H1 (cell line): ENCODE results near the gene GNB1L. TPM values are rescaled to one million over a fixed set of nuclear protein-coding genes. Genes with fewer than 3 reads are reported as not detected.

ENCODE experiments used
- CTCF ChIA-PET: fragments of 300-600 bp; sonication (Branson Sonifier 250); formaldehyde crosslinking; loops from one replicate; lab custom pipeline; 2021; ENCODE audit not compliant: partially characterized antibody; lab: Charles Lee
- POLR2A ChIA-PET: fragments of 300-600 bp; sonication (Branson Sonifier 250); formaldehyde crosslinking; loops from one replicate; lab custom pipeline; 2021; ENCODE audit warnings: inconsistent platforms; ENCODE audit not compliant: partially characterized antibody; lab: Charles Lee
- DNase-seq, 2 experiments: peaks; one replicate each; pipeline versions ENCODE4 v3.0.0 to v3.0.0-alpha.2; 2010 to 2022; ENCODE audit warnings: low spot score in 2 of 2, low read depth in 1 of 2, mixed read lengths in 1 of 2
- FAIRE-seq: peaks from 2 replicates; lab custom pipeline; 2011; peaks lifted over from hg19 to GRCh38; lab: Jason Lieb, UNC
- H2AFZ ChIP-seq: 2 replicates; pipeline ENCODE4 v1.8.1; 2012; ENCODE audit warnings: low read length, inconsistent platforms
- H2AK5ac ChIP-seq: 2 replicates; pipeline ENCODE4 v1.6.1; 2013; ENCODE audit warnings: low read depth, low read length
- H2BK120ac ChIP-seq: replicated peaks from 2 replicates; pipeline ENCODE3; 2013; ENCODE audit warnings: low read depth, low read length, inconsistent platforms
- H2BK12ac ChIP-seq: 2 replicates; pipeline ENCODE4 v1.6.1; 2013; ENCODE audit warnings: low read depth, low read length
- H2BK15ac ChIP-seq: 2 replicates; pipeline ENCODE4 v1.6.1; 2013; ENCODE audit warnings: low read length
- H2BK20ac ChIP-seq: 2 replicates; pipeline ENCODE4 v1.6.1; 2013; ENCODE audit warnings: low read length
- H2BK5ac ChIP-seq: 2 replicates; pipeline ENCODE4 v1.6.1; 2013; ENCODE audit warnings: low read depth, low read length
- H3K14ac ChIP-seq: 2 replicates; pipeline ENCODE4 v1.6.1; 2013; ENCODE audit warnings: inconsistent platforms; ENCODE audit not compliant: insufficient read length
- H3K18ac ChIP-seq: 2 replicates; pipeline ENCODE4 v1.6.1; 2013; ENCODE audit warnings: low read length; ENCODE audit errors: extremely low read depth
- H3K23ac ChIP-seq: 2 replicates; pipeline ENCODE4 v1.6.1; 2013; ENCODE audit warnings: inconsistent platforms; ENCODE audit not compliant: insufficient read length
- H3K23me2 ChIP-seq: 2 replicates; pipeline ENCODE4 v1.6.1; 2013; ENCODE audit warnings: low read depth, low read length
- H3K27ac ChIP-seq: 2 replicates; pipeline ENCODE4 v1.6.1; 2011; ENCODE audit warnings: low read depth, low read length, inconsistent platforms
- H3K27me3 ChIP-seq, 4 experiments: replicated peaks in 1 of 4; 1 replicate in 1 of 4; 2 replicates in 3 of 4; pipeline versions ENCODE4 v1.6.1 to v1.8.1; 2011 to 2013; ENCODE audit warnings: low read length in 3 of 4, mild to moderate bottlenecking in 3 of 4, inconsistent platforms in 2 of 4, mixed read lengths in 2 of 4, moderate library complexity in 1 of 4; ENCODE audit not compliant: control insufficient read depth in 3 of 4, insufficient read depth in 3 of 4; ENCODE audit errors: extremely low read depth in 1 of 4
- H3K36me3 ChIP-seq, 4 experiments: 2 replicates each; pipeline versions ENCODE4 v1.6.1 to v1.8.1; 2011 to 2013; ENCODE audit warnings: mild to moderate bottlenecking in 4 of 4, low read length in 3 of 4, moderate library complexity in 2 of 4, control low read depth in 1 of 4, inconsistent platforms in 1 of 4; ENCODE audit not compliant: insufficient read depth in 4 of 4, control insufficient read depth in 2 of 4
- H3K4ac ChIP-seq: replicated peaks from 2 replicates; pipeline ENCODE3; 2013; ENCODE audit warnings: low read length, low read depth, mixed read lengths, inconsistent platforms; ENCODE audit not compliant: insufficient read length
- H3K4me1 ChIP-seq, 4 experiments: replicated peaks in 1 of 4; 1 replicate in 1 of 4; 2 replicates in 3 of 4; pipeline versions ENCODE4 v1.6.1 to v1.8.1; 2011 to 2013; ENCODE audit warnings: low read length in 3 of 4, inconsistent platforms in 2 of 4, mixed read lengths in 1 of 4; ENCODE audit not compliant: insufficient read depth in 4 of 4, control insufficient read depth in 3 of 4
- H3K4me2 ChIP-seq, 2 experiments: 2 replicates each; pipeline versions ENCODE4 v1.6.1 to v1.8.1; 2011 to 2013; ENCODE audit warnings: low read depth in 2 of 2, low read length in 2 of 2, control low read depth in 1 of 2, inconsistent platforms in 1 of 2, mild to moderate bottlenecking in 1 of 2; ENCODE audit not compliant: insufficient read depth in 1 of 2
- H3K4me3 ChIP-seq, 4 experiments: fragments of 200-600, 300-600 bp in 1 of 4; sonication (generic), shearing (Covaris generic), sonication (Bioruptor Twin) in 1 of 4; 2 replicates each; pipeline versions ENCODE4 v1.5.1 to v1.8.1; 2011 to 2016; ENCODE audit warnings: low read length in 4 of 4, low read depth in 3 of 4, control low read depth in 2 of 4, inconsistent platforms in 2 of 4, mild to moderate bottlenecking in 2 of 4, mixed read lengths in 1 of 4, moderate library complexity in 1 of 4; ENCODE audit not compliant: insufficient read depth in 2 of 4; ENCODE audit errors: extremely low read depth in 1 of 4
- H3K56ac ChIP-seq: replicated peaks from 2 replicates; pipeline ENCODE3; 2013; ENCODE audit warnings: low read depth, mild to moderate bottlenecking, mixed read lengths, low read length, inconsistent platforms; ENCODE audit not compliant: insufficient read length
- H3K79me1 ChIP-seq: 2 replicates; pipeline ENCODE4 v1.6.1; 2013; ENCODE audit warnings: low read depth, low read length, control low read depth
- H3K79me2 ChIP-seq, 2 experiments: 2 replicates each; pipeline versions ENCODE4 v1.6.1 to v1.8.1; 2012 to 2013; ENCODE audit warnings: low read length in 2 of 2, mild to moderate bottlenecking in 2 of 2, inconsistent platforms in 1 of 2; ENCODE audit not compliant: insufficient read depth in 2 of 2, control insufficient read depth in 1 of 2
- H3K9ac ChIP-seq, 4 experiments: replicated peaks in 1 of 4; 1 replicate in 1 of 4; 2 replicates in 3 of 4; pipeline versions ENCODE4 v1.6.1 to v1.8.1; 2011 to 2013; ENCODE audit warnings: low read depth in 3 of 4, low read length in 3 of 4, control low read depth in 2 of 4, mild to moderate bottlenecking in 2 of 4, moderate library complexity in 2 of 4, inconsistent platforms in 1 of 4; ENCODE audit errors: extremely low read depth in 1 of 4
- H3K9me3 ChIP-seq, 2 experiments: 2 replicates each; pipeline versions ENCODE4 v1.6.1 to v1.8.1; 2012 to 2013; ENCODE audit warnings: mild to moderate bottlenecking in 2 of 2, moderate library complexity in 2 of 2, control low read depth in 1 of 2, inconsistent platforms in 1 of 2, low read depth in 1 of 2, low read length in 1 of 2, mixed read lengths in 1 of 2; ENCODE audit not compliant: insufficient read depth in 2 of 2
- H4K20me1 ChIP-seq, 2 experiments: replicated peaks in 1 of 2; 2 replicates each; pipeline versions ENCODE3 to v1.8.1; 2011 to 2013; ENCODE audit warnings: inconsistent platforms in 2 of 2, low read length in 2 of 2, mild to moderate bottlenecking in 1 of 2; ENCODE audit not compliant: insufficient read depth in 2 of 2, control insufficient read depth in 1 of 2
- H4K5ac ChIP-seq: 2 replicates; pipeline ENCODE4 v1.6.1; 2013; ENCODE audit warnings: low read length, low read depth, mixed read lengths, inconsistent platforms; ENCODE audit not compliant: insufficient read length
- H4K8ac ChIP-seq: 2 replicates; pipeline ENCODE4 v1.8.0; 2013; ENCODE audit warnings: mild to moderate bottlenecking, moderate library complexity, low read length, inconsistent platforms; ENCODE audit not compliant: insufficient read depth; ENCODE audit errors: extremely low read depth
- H4K91ac ChIP-seq: replicated peaks from 2 replicates; pipeline ENCODE3; 2013; ENCODE audit warnings: low read length, mixed read lengths, inconsistent platforms; ENCODE audit not compliant: insufficient read length
- BCL11A ChIP-seq, 2 experiments: IDR thresholded peaks; one replicate each; pipeline ENCODE4 v1.6.1; 2011; ENCODE audit warnings: low read depth in 2 of 2, low read length in 2 of 2, mild to moderate bottlenecking in 2 of 2
- FOSL1 ChIP-seq: IDR thresholded peaks from 2 replicates; pipeline ENCODE4 v1.6.1; 2011; ENCODE audit warnings: mild to moderate bottlenecking, low read depth, low read length, moderate library complexity; ENCODE audit not compliant: insufficient read depth
- RNF2 ChIP-seq: fragments of 200-900, 300-1000 bp; sonication (generic); IDR thresholded peaks from 2 replicates; pipeline ENCODE4 v1.7.1; 2016; ENCODE audit warnings: borderline replicate concordance, low read depth, mild to moderate bottlenecking, antibody characterized with exemption, low read length; ENCODE audit not compliant: poor library complexity, severe bottlenecking; ENCODE audit errors: missing control alignments
- TAF7 ChIP-seq: optimal IDR thresholded peaks from 2 replicates; pipeline ENCODE3; 2011; ENCODE audit warnings: low read depth, mild to moderate bottlenecking, inconsistent platforms, low read length, moderate library complexity, borderline replicate concordance
- YY1 ChIP-seq: IDR thresholded peaks from 2 replicates; pipeline ENCODE4 v1.6.1; 2011; ENCODE audit warnings: low read depth, mild to moderate bottlenecking, low read length
- WGBS, 2 experiments: shearing (Covaris generic) in 1 of 2; methylation state at CpG; one replicate each; pipeline versions ENCODE4 v1.1.6 to v1.1.7; 2013 to 2015; ENCODE audit warnings: low lambda C conversion rate in 2 of 2, mixed read lengths in 2 of 2, inconsistent platforms in 1 of 2, low coverage in 1 of 2, missing lambda C conversion rate in 1 of 2; ENCODE audit not compliant: insufficient replicate concordance in 2 of 2, insufficient coverage in 1 of 2, insufficient read length in 1 of 2; ENCODE audit errors: extremely low coverage in 1 of 2, missing lambda C conversion rate in 1 of 2; 5-methylcytosine and 5-hydroxymethylcytosine counted together
- polyA plus RNA-seq, 7 experiments: library from polyadenylated mRNA; depleted of rRNA in 3 of 7; stranded (reverse) in 5 of 7; unstranded in 2 of 7; fragments of >200 nt in 5 of 7; fragments of 200-250 nt in 2 of 7; gene quantifications; 1 replicate in 5 of 7; 2 replicates in 1 of 7; 4 replicates in 1 of 7; pipeline versions ENCODE4 v1.2.1 to v1.2.3, GENCODE V29; 2011 to 2013; ENCODE audit warnings: missing spikeins in 2 of 7, mixed read lengths in 2 of 7
- total RNA-seq: library from RNA; stranded (reverse); fragmentation: NEBNext Ultra II Directional; extraction: Animal tissue kit (Norgen Biotek cat#: 25700); gene quantifications from 2 replicates; pipeline ENCODE4 v1.2.1, GENCODE V29; 2021
- TF ChIP-seq, protein P1 (sequence below): IDR thresholded peaks from 2 replicates; pipeline ENCODE4 v1.6.1; 2012; ENCODE audit warnings: low read length, inconsistent platforms

The GNB1L gene
- total and polyA plus RNA-seq, 2 of the 8 experiments (the other 6 are each of a cell fraction or from before 2014, with no cell fraction given) = 14.0 to 15.6 TPM

DNA sequence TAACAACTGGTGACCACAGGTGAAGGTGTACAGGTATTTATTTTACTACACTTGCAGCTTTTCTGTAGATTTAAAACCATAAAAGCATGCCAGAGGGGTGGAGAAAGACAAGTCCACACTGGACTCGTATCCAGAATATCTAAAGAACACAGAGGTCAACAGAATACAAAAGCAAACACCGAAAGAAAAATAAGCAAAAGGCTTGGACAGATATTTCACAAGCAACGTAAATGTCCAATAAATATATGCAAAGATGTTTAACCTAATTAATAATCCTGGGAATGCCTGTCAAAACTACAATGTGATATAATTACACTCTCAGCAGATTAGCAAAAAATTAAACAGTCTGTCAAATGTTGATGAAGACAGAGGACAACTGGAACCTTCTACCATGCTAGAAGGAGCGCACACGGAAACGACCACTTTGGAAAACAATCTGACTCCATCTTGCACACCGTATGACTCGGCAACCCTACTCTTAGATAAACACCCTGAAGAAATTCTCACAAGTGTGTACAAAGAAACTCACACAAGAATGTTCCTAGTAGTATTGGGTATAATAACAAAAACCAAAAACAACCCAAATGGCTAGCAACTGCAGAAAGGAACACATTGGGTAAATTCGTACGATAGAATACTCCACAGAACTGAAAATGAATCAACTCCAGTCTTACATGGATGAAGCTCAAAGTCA is 27.2 kb downstream of the GNB1L start:
- Histone ChIP-seq H3K23me2 (no peaks in the 10 kb centered on the region), H3K56ac (no peak overlapping the region), H3K9ac (no peak overlapping the region), H4K8ac (no peak overlapping the region), H3K18ac (no peak overlapping the region), H3K4me3 (no peak overlapping the region), H2BK120ac (no peak overlapping the region), H4K5ac (no peak overlapping the region), H2AK5ac (no peak overlapping the region), H2BK20ac (no peak overlapping the region), H3K14ac (no peak overlapping the region), H3K4me2 (no peak overlapping the region), H3K27me3 (peaks cover 0 to 2% (median 0%) of the 10 kb centered on the region in 4 experiments; a peak in 1 of 7 replicates), H3K27ac (no peak overlapping the region), H3K79me2 (no peaks in the 10 kb centered on the region), H2BK12ac (no peak overlapping the region), H2AFZ (no peak overlapping the region), H3K4ac (no peak overlapping the region), H4K91ac (no peak overlapping the region), H3K79me1 (no peaks in the 10 kb centered on the region), H3K9me3 (no peaks in the 10 kb centered on the region; a peak in 1 of 4 replicates), H3K36me3 (no peaks in the 10 kb centered on the region), H3K23ac (no peak overlapping the region), H2BK15ac (no peak overlapping the region), H2BK5ac (no peak overlapping the region), H4K20me1 (peaks cover 0 to 5% of the 10 kb centered on the region in 2 experiments), H3K4me1 (peaks cover 0 to 3% (median 0%) of the 10 kb centered on the region in 4 experiments; a peak in 3 of 7 replicates)
- ChIA-PET POLR2A (no interaction called here), CTCF (no interaction called here)
- no peak for TF ChIP-seq RNF2
- TF ChIP-seq, protein P1, sequence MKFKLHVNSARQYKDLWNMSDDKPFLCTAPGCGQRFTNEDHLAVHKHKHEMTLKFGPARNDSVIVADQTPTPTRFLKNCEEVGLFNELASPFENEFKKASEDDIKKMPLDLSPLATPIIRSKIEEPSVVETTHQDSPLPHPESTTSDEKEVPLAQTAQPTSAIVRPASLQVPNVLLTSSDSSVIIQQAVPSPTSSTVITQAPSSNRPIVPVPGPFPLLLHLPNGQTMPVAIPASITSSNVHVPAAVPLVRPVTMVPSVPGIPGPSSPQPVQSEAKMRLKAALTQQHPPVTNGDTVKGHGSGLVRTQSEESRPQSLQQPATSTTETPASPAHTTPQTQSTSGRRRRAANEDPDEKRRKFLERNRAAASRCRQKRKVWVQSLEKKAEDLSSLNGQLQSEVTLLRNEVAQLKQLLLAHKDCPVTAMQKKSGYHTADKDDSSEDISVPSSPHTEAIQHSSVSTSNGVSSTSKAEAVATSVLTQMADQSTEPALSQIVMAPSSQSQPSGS = no peak
- no peak for TF ChIP-seq FOSL1
- TF ChIP-seq BCL11A (IDR thresholded peaks at IDR 0.05; ENCODE audit: low read depth in 2 of 2, low read length in 2 of 2) = no peak
- TF ChIP-seq TAF7 = no peak
- no peak for TF ChIP-seq YY1
- WGBS, 2 experiments = 82% methylated on average over 10 of the region's 10 CpGs; no CpG with 5 or more reads in 1 of the 2 experiments
- DNase-seq (no peak), FAIRE-seq (no peak)
